C4-2B (cell line): ENCODE results near the gene SVBP.

Source experiments
- H3K27ac ChIP-seq: fragments of 450-650 bp; 2 replicates; pipeline ENCODE4 v1.5.1; 2017
- ZFX ChIP-seq: fragments of 450-650 bp; IDR thresholded peaks from 2 replicates; pipeline ENCODE4 v1.6.1; 2017
- TF ChIP-seq, protein P1 (sequence below): fragments of 450-650 bp; conservative IDR thresholded peaks from 2 replicates; pipeline ENCODE4 v1.5.1; 2017; ENCODE audit warnings: mild to moderate bottlenecking

Gene SVBP

DNA sequence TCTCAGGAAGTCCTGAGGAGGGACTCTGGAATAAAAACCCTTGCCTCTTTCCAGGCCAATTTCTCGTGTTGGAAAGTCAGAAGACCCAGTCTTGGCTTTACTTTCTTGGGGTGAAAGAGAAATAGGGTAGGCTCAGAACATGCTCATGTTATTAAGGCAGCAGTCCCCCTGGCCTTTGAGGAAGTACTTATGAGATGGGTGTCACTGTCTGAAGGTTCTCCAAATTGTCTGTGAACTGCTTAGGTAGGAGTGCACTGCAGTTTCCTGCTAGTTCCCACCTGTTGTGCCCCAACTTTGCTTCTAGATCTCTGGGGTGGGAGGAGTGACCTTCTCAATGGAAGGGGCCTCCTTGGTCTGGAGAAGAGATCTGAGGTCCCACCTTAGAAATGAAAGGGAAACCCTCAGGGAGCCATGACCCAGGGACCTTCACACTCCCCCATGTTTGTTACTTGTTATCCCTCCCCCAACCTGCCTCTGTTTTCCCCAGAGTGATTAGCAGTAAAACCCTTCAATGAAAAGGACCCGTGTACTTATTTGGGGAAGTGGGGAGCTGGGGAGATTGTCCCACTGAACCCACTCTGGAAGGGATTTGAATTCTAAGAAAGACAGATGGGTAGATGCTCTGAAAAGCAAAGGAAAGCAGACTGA, 34.9 kb upstream of the SVBP start:
- no peak overlapping the region for H3K27ac ChIP-seq
- TF ChIP-seq, protein P1, sequence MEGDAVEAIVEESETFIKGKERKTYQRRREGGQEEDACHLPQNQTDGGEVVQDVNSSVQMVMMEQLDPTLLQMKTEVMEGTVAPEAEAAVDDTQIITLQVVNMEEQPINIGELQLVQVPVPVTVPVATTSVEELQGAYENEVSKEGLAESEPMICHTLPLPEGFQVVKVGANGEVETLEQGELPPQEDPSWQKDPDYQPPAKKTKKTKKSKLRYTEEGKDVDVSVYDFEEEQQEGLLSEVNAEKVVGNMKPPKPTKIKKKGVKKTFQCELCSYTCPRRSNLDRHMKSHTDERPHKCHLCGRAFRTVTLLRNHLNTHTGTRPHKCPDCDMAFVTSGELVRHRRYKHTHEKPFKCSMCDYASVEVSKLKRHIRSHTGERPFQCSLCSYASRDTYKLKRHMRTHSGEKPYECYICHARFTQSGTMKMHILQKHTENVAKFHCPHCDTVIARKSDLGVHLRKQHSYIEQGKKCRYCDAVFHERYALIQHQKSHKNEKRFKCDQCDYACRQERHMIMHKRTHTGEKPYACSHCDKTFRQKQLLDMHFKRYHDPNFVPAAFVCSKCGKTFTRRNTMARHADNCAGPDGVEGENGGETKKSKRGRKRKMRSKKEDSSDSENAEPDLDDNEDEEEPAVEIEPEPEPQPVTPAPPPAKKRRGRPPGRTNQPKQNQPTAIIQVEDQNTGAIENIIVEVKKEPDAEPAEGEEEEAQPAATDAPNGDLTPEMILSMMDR, result no peak
- TF ChIP-seq ZFX, result no peak

DNA sequence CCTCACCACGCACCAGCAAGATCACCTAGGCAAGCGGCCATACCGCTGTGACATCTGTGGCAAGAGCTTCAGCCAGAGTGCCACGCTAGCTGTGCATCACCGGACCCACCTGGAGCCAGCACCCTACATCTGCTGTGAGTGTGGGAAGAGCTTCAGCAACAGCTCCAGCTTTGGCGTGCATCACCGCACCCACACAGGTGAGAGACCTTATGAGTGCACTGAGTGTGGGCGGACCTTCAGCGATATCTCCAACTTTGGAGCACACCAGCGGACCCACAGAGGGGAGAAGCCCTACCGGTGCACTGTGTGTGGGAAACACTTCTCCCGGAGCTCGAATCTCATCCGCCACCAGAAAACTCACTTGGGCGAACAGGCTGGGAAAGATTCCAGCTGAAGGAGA, 34.2 kb upstream of the SVBP start:
- TF ChIP-seq ZFX, result no peak
- TF ChIP-seq, protein P1, result no peak
- H3K27ac ChIP-seq, result no peak overlapping the region

DNA sequence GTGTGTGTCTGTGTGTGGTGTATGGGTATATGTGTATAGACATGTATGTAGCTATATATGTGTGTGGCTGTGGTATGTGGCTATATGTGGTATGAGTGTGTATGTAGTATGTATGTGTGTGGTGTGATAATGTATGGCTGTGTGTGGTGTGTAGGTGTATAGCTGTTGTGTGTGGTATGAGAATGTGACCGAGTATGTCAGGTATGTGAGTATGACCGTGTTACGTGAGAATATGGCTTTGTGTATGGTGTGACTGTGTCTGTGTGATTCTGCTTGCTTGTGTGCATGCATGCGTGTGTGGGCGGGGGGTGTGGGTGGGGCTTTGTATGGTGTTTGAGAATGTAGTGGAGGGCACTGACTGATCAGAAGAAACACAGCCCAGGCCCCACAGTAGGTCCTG, 32.7 kb upstream of the SVBP start:
- TF ChIP-seq, protein P1, result no peak
- no peak overlapping the region for H3K27ac ChIP-seq

DNA sequence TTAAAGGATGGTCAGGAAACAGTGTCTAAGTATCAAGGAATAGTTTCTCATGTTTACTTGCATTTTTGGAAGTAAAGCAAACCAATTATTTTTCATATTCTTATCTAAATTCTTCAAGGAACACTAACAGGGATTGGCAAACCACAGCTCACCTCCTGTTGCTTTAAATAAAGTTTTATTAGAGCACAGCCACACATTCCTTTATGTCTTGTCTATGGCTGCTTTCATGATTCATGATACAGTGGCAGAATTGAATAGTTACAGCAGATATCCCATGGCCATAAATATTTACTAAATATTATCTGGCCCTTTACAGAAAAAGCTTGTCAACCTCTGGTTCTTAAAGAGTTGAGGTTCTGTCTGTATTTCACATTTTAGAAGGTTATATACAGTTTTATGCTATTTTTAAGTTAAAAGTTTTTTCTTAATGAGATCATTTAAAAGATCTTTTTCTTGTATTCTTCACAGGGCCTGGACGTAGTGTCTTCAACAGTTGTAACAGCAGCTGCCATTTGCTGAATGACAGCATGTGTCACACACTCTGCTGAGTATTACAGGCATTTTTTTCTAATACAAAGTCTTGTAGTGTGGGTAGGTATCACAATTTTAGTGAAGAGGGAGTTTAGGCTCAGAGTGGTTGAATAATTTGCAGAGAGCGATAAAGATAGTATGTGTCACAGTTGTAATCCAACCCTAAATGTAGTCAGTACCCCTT, 31.8 kb upstream of the SVBP start:
- TF ChIP-seq, protein P1, result no peak
- TF ChIP-seq ZFX, result no peak
- no peak overlapping the region for H3K27ac ChIP-seq

DNA sequence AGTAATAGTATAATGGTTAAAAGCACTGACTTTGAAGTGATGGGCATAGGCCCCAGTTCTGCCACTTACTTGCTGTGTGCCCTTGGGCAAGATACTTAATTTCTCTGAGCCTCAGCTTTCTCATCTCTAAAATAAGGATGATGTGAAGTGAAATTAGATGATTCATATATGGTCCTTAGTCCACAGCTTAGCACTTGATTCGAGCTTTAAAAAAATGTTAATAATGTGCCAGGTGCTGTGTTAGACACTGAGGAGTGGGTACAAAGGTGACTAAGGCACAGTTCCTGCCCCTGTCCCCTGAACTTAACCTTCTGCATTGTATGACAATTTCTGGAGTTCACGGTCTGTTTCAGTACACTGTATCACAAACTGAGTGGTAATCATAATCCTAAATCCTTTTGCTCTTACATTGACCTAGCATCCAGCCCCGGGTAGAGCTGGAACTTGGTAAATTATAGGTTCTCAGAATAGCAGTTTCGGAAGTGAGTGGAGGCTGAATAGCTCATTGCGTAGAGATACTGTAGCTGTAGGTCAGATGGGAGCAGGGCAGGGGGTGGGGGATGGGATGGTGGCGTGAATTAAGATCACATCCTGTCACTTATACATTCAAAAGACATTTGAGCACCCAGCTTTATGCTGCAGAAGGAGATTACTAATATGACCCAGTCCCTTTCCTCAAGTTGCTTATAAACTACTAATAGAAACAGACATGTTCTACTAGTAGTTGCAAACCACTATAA, 30.7 kb upstream of the SVBP start:
- no peak for TF ChIP-seq ZFX
- TF ChIP-seq, protein P1, result no peak
- H3K27ac ChIP-seq, result no peak overlapping the region

DNA sequence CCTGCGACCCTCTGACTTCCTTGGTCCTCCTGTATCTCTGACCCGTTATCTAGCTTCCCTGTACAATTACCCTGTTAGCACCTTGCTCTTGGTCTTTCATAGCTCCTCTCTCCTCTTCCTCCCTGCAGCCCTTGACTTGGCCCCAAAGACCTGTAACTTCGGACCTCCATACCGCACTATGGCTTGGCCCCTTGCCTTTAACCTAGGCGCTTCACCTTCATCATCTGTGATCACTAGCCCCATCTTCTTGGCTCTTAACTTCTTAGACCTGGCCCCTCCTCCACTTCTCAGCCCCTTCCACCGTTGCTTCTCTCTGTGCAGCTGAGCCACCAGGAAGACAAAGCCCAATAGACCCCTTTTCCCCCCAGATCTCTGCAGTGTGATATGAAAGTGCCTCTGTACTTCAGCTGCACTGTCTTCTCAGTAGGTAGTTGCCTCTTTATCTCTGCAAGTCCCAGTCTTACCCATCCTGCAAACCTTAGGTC, 30.0 kb upstream of the SVBP start:
- peak overlapping the region; percentile 76 for H3K27ac ChIP-seq
- no peak for TF ChIP-seq ZFX
- TF ChIP-seq, protein P1, result no peak
